Neural cell (in vitro differentiated cells): ENCODE data around the gene MYO15A.

Experiments used
- EP300 ChIP-seq: fragments of 450-650 bp; conservative IDR thresholded peaks from 2 replicates; pipeline ENCODE4 v1.6.1; 2014; ENCODE audit warnings: antibody characterized with exemption, mild to moderate bottlenecking, moderate library complexity; ENCODE audit not compliant: poor library complexity, severe bottlenecking
- EZH2 ChIP-seq: fragments of 200-600, 300-800 bp; shearing (Covaris generic), sonication (generic); IDR thresholded peaks from 2 replicates; pipeline ENCODE4 v1.6.1; 2014; ENCODE audit warnings: antibody characterized with exemption, low read length, borderline replicate concordance, mild to moderate bottlenecking; ENCODE audit not compliant: insufficient read depth, poor library complexity, severe bottlenecking
- POLR2AphosphoS5 ChIP-seq: IDR thresholded peaks from 2 replicates; pipeline ENCODE4 v1.6.1; 2012
- RAD21 ChIP-seq: fragments of 450-650 bp; conservative IDR thresholded peaks from 2 replicates; pipeline ENCODE4 v1.6.1; 2014; ENCODE audit warnings: antibody characterized with exemption, mild to moderate bottlenecking, moderate library complexity
- SMC3 ChIP-seq: fragments of 450-650 bp; conservative IDR thresholded peaks from 2 replicates; pipeline ENCODE4 v1.6.1; 2014; ENCODE audit warnings: antibody characterized with exemption, mild to moderate bottlenecking, moderate library complexity; ENCODE audit not compliant: poor library complexity
- TAF1 ChIP-seq: IDR thresholded peaks from 2 replicates; pipeline ENCODE4 v1.6.1; 2012; ENCODE audit warnings: low read depth
- TF ChIP-seq, protein P1 (sequence below): fragments of 450-650 bp; IDR thresholded peaks from 2 replicates; pipeline ENCODE4 v1.5.1; 2014; ENCODE audit warnings: antibody characterized with exemption, mild to moderate bottlenecking, moderate library complexity; ENCODE audit not compliant: poor library complexity, severe bottlenecking
- TF ChIP-seq, protein P2 (sequence below): IDR thresholded peaks from 2 replicates; pipeline ENCODE4 v1.6.1; 2012; ENCODE audit warnings: borderline replicate concordance

DNA sequence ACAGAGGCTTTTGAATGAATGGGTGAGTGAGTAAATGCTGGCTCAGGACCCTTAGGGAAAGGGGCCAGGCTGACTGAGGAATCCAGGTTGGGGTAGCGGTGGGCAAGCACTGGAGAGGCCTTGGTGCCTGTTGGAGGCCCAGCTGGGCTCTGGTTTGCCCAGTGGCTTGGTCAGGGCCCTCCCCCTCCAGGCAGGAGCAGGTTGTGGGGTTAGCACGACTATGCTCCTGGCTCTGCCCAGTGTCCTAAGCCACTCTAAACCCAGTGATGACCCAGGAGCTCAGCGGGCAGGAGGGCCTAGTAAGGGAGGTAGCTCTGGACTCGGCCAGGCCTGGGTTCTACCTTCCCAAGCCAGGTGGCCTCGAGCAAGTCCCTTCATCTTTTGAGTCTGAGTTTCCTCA, 7.5 kb downstream of the MYO15A start:
- TF ChIP-seq, protein P1, sequence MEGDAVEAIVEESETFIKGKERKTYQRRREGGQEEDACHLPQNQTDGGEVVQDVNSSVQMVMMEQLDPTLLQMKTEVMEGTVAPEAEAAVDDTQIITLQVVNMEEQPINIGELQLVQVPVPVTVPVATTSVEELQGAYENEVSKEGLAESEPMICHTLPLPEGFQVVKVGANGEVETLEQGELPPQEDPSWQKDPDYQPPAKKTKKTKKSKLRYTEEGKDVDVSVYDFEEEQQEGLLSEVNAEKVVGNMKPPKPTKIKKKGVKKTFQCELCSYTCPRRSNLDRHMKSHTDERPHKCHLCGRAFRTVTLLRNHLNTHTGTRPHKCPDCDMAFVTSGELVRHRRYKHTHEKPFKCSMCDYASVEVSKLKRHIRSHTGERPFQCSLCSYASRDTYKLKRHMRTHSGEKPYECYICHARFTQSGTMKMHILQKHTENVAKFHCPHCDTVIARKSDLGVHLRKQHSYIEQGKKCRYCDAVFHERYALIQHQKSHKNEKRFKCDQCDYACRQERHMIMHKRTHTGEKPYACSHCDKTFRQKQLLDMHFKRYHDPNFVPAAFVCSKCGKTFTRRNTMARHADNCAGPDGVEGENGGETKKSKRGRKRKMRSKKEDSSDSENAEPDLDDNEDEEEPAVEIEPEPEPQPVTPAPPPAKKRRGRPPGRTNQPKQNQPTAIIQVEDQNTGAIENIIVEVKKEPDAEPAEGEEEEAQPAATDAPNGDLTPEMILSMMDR: no peak
- TF ChIP-seq, protein P2, sequence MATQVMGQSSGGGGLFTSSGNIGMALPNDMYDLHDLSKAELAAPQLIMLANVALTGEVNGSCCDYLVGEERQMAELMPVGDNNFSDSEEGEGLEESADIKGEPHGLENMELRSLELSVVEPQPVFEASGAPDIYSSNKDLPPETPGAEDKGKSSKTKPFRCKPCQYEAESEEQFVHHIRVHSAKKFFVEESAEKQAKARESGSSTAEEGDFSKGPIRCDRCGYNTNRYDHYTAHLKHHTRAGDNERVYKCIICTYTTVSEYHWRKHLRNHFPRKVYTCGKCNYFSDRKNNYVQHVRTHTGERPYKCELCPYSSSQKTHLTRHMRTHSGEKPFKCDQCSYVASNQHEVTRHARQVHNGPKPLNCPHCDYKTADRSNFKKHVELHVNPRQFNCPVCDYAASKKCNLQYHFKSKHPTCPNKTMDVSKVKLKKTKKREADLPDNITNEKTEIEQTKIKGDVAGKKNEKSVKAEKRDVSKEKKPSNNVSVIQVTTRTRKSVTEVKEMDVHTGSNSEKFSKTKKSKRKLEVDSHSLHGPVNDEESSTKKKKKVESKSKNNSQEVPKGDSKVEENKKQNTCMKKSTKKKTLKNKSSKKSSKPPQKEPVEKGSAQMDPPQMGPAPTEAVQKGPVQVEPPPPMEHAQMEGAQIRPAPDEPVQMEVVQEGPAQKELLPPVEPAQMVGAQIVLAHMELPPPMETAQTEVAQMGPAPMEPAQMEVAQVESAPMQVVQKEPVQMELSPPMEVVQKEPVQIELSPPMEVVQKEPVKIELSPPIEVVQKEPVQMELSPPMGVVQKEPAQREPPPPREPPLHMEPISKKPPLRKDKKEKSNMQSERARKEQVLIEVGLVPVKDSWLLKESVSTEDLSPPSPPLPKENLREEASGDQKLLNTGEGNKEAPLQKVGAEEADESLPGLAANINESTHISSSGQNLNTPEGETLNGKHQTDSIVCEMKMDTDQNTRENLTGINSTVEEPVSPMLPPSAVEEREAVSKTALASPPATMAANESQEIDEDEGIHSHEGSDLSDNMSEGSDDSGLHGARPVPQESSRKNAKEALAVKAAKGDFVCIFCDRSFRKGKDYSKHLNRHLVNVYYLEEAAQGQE: no peak
- TF ChIP-seq POLR2AphosphoS5: no peak
- TF ChIP-seq EP300: no peak
- TF ChIP-seq EZH2: no peak
- TF ChIP-seq SMC3: no peak
- no peak for TF ChIP-seq RAD21
- TF ChIP-seq TAF1: no peak
